Stimulated activated CD4-positive, alpha-beta T cell treated with anti-CD3 and anti-CD28 coated beads, Interleukin-15, amount 100 ng/mL, for 24 hours (primary cell): Measurements from ENCODE around the gene PAFAH1B2.
"Not testable (repeated sequence)": the region's sequence is repeated elsewhere in the genome, so short reads cannot be mapped to it uniquely, and the experiment has no call there.

Experiments used
- DNase-seq: peaks from one replicate; pipeline ENCODE4 v3.0.0-alpha.2; 2020

The PAFAH1B2 gene

DNA sequence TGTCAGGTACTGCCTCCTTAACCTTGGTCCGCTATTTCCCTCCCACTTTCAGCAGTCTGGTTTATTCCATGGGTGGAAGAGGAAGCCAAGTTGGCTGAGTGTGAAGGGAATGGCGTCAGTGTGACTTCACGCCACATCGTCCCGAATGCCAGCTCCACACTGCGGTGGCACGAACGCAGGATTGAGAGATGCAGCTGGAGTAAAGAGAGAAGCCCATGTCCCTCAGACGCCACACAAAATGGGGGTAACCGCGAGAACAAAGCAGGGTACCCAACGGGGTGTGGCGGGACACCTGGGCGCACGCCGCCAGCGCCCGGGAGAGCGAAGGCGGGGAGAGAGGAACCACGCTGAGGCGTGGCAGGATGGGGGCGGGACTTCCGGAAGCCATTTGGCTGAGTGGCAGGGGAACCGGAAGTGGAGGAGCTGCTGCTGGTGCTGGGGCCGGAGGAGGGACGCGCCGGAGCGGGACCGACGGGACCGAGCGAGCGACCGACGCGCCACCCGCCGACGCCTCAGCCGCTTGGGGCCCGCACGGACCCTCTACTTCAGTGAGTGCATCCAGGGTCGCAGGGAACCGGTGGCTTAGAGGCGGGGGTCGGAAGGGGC, at the start of gene PAFAH1B2:
Gene PAFAH1B2, plus strand, starts transcription at position 417 of the 606 bp plus-strand sequence. CDS start 8,161 bp downstream, outside the sequence.
- DNase-seq, result peak; percentile 98

DNA sequence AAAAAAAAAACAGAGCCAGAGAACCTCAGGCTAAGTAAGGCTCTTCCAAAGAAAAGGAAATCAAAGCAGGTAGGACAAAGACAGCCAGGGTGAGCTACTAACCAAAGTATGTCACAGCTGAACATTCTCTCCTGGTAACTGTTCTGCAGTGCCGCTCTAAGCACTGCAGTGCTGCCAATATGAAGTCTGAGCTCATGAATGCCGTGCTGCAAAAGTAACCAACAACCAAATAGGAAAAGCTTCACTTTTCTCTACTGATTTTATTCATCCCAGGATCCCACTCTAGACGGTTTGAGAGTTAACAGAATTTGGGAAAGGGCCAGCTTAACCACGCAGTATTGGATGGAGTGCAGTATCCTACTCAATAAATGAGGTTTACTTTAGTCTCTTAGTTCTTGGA, 49.3 kb upstream of the PAFAH1B2 start:
- no peak for DNase-seq

DNA sequence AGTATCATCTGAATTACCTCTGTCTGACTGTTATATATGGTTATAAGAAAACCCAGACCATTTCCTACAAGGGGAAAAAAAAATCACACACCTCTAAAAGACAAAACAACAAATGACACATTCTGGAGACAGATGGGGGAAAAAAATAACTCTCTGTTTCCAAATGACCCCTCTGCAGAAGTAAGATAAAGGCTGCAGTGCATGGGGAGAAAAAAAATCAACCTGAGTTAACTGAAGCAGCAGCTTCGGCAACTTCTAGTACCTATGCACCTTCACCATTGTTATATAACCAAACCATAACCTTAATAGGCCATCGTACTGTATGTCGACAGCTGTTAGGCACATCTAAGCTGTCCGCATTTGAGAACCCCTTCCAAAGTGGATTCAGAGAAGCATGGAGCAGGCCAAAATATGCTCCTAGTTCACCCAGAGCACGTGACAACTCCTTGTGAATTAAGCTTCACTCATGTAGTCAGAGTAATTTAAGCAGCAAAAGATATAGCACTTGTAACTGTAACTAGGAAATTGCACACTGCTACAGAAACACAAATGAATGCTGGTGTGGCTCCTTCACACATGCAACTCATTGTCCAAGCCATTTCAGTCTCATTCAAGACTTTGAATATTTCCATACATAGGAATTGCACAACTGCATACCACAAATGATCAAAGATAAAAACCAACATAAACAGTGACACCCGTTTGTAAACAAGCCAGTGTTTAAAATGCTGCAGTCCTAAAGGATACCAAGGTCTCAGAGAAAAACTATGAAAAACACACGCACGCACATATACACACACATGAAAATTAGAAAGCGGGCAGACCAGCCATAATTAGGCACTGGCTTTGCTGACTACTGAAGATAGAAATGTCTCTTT, 48.6 kb upstream of the PAFAH1B2 start:
- no peak for DNase-seq

DNA sequence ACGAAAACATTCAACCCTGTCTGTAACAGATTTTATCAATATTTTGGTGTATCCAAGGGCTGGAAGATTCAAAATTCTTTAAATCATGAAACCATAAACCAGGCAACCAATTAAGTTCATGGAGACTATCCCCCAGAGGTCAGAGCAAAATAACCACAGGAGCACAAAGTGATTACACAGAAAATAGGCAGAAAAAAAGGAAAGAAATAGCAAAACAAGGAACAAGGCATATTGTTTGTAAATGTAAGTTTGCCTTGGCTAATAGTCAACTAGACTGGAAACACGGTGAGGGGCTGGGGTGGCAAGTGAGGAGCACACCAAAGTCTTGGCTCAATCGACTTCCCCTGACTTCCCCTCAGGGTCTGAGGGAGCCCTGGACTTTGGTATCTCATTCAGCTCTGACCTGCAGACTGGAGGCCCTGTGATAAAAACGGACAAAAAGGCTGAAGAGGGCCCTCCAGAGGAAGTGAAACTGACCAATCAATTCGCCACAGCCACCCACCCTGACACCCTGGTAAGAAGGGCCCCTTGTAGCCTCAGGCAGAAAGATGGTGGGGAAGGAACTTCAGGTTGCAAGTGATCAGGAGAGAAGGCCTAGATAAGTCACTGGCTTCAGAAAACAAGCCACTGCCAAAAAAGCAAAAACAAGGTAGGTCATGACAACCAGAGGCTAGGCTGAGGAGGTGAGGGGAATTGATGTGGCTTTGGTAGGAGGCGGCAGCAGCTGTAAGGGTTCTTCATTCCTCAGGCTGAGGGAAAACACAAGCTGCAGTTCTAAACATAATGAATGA, 47.7 kb upstream of the PAFAH1B2 start:
- DNase-seq, result peak; percentile 37

- no peak for DNase-seq
Measured at GRCh38 chr11:117097014-117097388, 47.1 kb upstream of the PAFAH1B2 start.

DNA sequence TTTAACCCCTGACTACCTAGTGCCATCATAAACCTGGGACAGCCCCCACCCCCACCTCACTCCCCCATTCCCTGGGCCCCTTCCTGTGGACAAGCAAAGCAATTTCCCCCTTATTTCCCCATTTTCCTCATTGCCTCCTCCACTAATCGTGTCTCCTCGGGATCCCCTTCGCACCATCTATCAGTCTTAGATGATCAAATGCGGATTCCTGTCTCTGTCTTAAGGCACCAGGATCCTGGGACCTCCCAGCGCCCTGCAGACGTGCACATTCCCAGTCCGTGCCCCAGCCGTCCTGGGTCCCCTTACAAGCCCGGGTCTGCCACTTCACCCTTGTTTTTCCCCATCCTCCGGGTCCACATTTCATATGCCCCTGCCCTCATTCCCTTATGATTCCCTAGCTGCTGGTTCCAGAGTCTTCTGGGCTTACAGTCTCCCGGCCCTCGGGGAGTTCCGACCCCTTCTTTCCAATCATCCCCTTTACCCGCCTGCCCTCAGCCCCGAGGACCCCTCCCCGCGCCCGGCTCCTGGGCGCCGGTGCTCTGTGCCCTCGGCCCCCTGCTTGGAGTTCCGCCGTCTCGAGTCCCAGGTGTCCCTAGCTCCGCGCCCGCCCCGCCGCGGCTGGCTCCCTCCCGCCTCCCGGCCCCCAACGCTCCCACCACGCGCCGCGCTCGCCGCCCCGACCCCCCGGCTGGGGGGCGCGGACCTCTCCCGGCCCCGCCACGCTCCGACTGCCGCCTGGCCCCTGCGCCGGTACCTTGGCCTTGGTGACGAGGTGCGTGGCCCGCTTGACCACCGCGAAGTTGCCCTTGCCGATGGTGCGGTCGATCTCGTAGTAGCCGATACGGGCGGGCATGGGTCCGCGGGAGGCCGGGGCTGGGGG, 46.5 kb upstream of the PAFAH1B2 start:
- DNase-seq, result peak; percentile 48

- peak; percentile 93 for DNase-seq
Measured at GRCh38 chr11:117098269-117099232, 45.5 kb upstream of the PAFAH1B2 start, which contains the start of gene SIK3. SIK3 (minus strand) TSS chr11:117098428; CDS start chr11:117098415, 13 bp downstream.

GRCh38 chr11:117099696-117100095, 44.4 kb upstream of the PAFAH1B2 start:
- DNase-seq, result no peak

DNA sequence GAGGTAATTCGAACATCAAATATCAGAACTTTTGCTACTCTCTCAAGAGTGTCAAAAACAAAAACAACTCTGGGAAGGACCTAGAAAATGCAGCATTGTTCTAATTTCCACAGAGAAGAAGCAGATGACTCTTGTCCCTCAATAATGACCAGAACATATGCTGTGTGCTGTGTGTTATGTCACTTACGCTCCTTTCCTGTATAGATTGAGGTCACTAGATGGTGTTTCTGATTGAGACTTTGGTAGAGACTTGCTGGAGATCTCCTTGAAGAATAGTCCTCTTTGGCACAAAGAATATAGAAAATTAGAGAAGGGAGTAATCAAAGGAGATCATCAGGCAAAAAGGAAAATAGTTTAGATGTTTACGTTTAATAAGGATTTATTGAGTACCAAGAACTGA, 43.5 kb upstream of the PAFAH1B2 start:
- DNase-seq, result no peak

- no peak for DNase-seq
Measured at GRCh38 chr11:117107701-117108590, 36.1 kb upstream of the PAFAH1B2 start.

DNA sequence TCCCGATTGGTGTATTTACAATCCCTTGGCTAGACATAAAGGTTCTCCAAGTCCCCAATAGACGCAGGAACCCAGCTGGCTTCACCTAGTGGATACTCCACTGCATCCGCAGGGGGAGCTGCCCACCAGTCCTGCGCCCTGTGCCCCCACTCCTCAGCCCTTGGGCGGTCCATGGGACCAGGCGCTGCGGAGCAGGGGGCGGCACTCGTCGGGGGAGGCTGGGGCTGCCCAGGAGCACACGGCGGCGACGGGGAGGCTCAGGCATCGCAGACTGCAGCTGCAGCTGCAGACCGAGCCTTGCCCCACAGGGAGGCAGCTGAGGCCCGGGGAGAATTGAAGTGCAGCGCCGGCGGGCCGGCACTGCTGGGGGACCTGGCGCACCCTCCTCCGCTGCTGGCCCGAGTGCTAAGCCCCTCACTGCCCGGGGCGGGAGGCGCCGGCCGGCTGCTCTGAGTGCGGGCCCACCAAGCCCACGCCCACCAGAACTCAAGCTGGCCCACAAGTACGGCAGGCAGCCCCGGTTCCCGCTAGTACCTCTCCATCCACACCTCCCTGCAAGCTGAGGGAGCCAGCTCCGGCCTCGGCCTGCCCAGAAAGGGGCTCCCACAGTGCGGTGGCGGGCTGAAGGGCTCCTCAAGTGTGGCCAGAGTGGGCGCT, 33.7 kb upstream of the PAFAH1B2 start:
- no peak for DNase-seq

GRCh38 chr11:117112497-117112896, 31.6 kb upstream of the PAFAH1B2 start:
- DNase-seq, result not testable (repeated sequence)

DNA sequence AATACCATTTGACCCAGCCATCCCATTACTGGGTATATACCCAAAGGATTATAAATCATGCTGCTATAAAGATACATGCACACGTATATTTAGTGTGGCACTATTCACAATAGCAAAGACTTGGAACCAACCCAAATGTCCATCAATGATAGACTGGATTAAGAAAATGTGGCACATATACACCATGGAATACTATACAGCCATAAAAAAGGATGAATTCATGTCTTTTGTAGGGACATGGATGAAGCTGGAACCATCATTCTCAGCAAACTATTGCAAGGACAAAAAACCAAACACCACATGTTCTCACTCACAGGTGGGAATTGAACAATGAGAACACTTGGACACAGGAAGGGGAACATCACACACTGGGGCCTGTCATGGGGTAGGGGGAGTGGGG, 31.1 kb upstream of the PAFAH1B2 start:
- not testable (repeated sequence) for DNase-seq

DNA sequence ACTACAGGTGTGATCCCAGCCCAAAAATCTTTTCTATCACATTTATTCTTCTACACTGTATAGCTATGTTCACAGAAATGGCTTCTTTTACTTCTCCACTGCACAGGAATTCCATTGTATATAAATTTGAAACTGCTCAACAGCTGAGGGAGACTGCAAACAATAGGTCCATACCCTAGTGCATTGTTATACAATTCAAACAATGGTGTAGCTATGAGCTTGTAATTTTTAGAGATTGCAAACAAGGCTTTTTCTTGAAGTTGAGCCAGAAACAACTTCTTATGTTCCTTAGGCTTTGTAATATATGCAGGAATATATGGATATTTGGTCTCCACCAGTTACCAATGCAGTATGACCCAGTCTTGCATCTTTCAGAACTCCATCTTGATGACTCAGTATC, 26.4 kb upstream of the PAFAH1B2 start:
- DNase-seq, result no peak

DNA sequence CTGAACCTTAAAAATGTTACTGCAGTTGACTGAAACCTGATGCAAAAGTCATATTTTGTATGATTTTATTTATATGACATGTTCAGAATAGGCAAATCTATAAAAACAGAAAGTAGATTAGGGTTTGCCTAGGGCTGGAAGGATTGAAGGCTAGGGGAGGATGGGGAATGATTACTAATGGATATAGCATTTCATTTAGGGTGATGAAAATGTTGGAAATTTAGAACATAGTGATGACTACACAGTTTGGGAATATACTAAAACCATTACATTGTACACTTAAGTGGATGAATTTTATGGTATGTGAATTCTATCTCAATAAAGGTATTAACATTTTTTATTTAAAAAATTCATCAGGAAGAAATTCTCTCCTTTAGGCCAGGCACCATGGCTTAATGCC, 22.9 kb upstream of the PAFAH1B2 start:
- DNase-seq, result no peak

DNA sequence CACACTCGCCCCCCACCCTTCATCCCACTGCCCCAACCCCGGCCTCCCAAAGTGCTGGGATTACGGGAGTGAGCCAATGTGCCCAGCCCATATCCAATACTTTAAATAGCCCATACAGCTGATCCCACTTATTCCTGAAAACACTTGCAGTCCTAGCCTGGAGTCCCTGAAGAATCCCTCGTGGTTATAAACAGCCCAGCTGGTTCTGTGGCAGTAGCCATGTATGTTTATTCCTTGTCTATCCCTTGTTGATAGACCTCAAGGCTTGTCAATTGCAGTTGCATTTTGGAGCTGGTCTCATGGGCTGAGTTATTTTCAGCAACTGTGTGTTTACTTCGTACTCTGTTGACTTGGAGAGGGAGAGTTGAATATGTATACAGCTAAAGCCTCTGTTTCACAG, 21.5 kb upstream of the PAFAH1B2 start:
- DNase-seq, result no peak

- no peak for DNase-seq
Measured at GRCh38 chr11:117126223-117126965, 17.7 kb upstream of the PAFAH1B2 start.

DNA sequence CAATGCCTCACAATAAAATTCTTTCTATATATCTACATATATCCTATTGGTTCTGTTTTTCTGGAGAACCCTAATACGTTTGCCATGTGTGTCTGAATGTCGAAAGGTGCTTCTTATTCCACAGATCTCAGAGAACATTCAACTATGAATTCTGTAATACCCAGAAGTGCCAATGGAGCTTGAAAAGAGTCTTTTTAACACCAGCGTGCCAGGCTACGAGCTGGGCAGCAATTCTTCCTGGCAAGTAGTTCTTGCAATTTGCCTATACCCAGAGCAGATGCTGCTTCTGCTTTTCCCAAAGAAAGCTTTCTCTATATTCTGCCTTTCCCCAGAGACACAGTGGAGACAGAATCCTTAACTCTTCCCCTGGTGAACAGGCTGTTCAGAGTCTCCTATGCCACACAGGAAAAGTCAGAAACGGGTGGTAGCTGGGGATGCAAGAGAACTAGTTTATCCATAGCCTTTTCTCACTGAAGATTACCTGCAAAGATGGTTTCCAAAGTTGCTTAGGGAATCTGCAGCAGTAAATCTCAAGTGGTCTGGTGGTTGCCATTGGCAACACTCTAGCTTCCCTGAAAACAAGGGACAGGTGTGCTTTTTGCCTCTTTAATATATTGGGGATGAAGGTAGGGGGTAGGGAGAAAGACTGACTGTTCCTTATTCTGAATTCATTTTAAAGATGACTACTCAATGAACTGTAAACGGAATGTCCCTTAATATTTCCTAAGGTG, 16.8 kb upstream of the PAFAH1B2 start:
- DNase-seq, result no peak
